ENCODE data around the gene PRKCA.

- TF ChIP-seq, protein P1, sequence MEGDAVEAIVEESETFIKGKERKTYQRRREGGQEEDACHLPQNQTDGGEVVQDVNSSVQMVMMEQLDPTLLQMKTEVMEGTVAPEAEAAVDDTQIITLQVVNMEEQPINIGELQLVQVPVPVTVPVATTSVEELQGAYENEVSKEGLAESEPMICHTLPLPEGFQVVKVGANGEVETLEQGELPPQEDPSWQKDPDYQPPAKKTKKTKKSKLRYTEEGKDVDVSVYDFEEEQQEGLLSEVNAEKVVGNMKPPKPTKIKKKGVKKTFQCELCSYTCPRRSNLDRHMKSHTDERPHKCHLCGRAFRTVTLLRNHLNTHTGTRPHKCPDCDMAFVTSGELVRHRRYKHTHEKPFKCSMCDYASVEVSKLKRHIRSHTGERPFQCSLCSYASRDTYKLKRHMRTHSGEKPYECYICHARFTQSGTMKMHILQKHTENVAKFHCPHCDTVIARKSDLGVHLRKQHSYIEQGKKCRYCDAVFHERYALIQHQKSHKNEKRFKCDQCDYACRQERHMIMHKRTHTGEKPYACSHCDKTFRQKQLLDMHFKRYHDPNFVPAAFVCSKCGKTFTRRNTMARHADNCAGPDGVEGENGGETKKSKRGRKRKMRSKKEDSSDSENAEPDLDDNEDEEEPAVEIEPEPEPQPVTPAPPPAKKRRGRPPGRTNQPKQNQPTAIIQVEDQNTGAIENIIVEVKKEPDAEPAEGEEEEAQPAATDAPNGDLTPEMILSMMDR (IDR thresholded peaks at IDR 0.05) = no peak
- TF ChIP-seq POLR2A (IDR thresholded peaks at IDR 0.05) = no peak
Observed at GRCh38 chr17:66576473-66576872, 274.1 kb downstream of the PRKCA start.

Data from suprapubic skin (tissue), 3 donors.